NCI-H2227 treated with DMSO at 0.1 percent for 48 hours (cell line): ENCODE measurements around the gene SSBP3.
"Not testable (repeated sequence)": the region's sequence is repeated elsewhere in the genome, so short reads cannot be mapped to it uniquely, and the experiment has no call there.

Experiments used
- DNase-seq: peaks from one replicate; lab custom pipeline; 2025; lab: John Stamatoyannopoulos, UW

SSBP3 gene

GRCh38 chr1:54241364-54241763 is 164.8 kb downstream of the SSBP3 start:
- no peak for DNase-seq

- no peak for DNase-seq
Measured at GRCh38 chr1:54240741-54241335, 165.4 kb downstream of the SSBP3 start.

- no peak for DNase-seq
Measured at GRCh38 chr1:54239631-54240031, 166.6 kb downstream of the SSBP3 start.

- no peak for DNase-seq
Measured at GRCh38 chr1:54239035-54239383, 167.2 kb downstream of the SSBP3 start.

- DNase-seq: no peak
Measured at GRCh38 chr1:54238353-54239034, 167.7 kb downstream of the SSBP3 start.

- DNase-seq: no peak
Measured at GRCh38 chr1:54237586-54237985, 168.6 kb downstream of the SSBP3 start.

- no peak for DNase-seq
Measured at GRCh38 chr1:54234284-54234683, 171.9 kb downstream of the SSBP3 start.

GRCh38 chr1:54233196-54233595 is 173.0 kb downstream of the SSBP3 start:
- not testable (repeated sequence) for DNase-seq

- DNase-seq: no peak
Measured at GRCh38 chr1:54230507-54231339, 175.5 kb downstream of the SSBP3 start.

- DNase-seq: no peak
Measured at GRCh38 chr1:54229281-54229891, 176.8 kb downstream of the SSBP3 start.

GRCh38 chr1:54228638-54229079 is 177.5 kb downstream of the SSBP3 start:
- no peak for DNase-seq

GRCh38 chr1:54227891-54228310 is 178.3 kb downstream of the SSBP3 start:
- DNase-seq: no peak

GRCh38 chr1:54227091-54227602 is 179.0 kb downstream of the SSBP3 start:
- DNase-seq: no peak

GRCh38 chr1:54225986-54226559 is 180.1 kb downstream of the SSBP3 start:
- no peak for DNase-seq

- no peak for DNase-seq
Measured at GRCh38 chr1:54225378-54225777, 180.8 kb downstream of the SSBP3 start.

- DNase-seq: no peak
Measured at GRCh38 chr1:54224233-54224632, 182.0 kb downstream of the SSBP3 start.

GRCh38 chr1:54223441-54224202 is 182.6 kb downstream of the SSBP3 start:
- no peak for DNase-seq

GRCh38 chr1:54222711-54223110 is 183.5 kb downstream of the SSBP3 start:
- no peak for DNase-seq

- no peak for DNase-seq
Measured at GRCh38 chr1:54221867-54222484, 184.2 kb downstream of the SSBP3 start.

- no peak for DNase-seq
Measured at GRCh38 chr1:54221113-54221834, 184.9 kb downstream of the SSBP3 start.
